OCI-LY3 (cell line): ENCODE results near the gene TLCD5.
A peak's percentile ranks its signal among the peaks of the same experiment; 100 is the strongest.

Experiments
- H2AFZ ChIP-seq: fragments of 200-600, 300-600 bp; shearing (Covaris generic); 2 replicates; pipeline ENCODE4 v1.6.0; 2014; ENCODE audit warnings: antibody characterized with exemption, low read depth, low read length
- H3K27ac ChIP-seq: fragments of 200-600, 300-600 bp; sonication (generic); 2 replicates; pipeline ENCODE4 v1.5.1; 2014; ENCODE audit warnings: mild to moderate bottlenecking, low read length, moderate library complexity, mixed read lengths
- H3K27me3 ChIP-seq: fragments of 200-600, 300-600 bp; sonication (generic); 2 replicates; pipeline ENCODE4 v1.6.1; 2014; ENCODE audit warnings: low read depth, low read length, mixed read lengths
- H3K36me3 ChIP-seq: fragments of 200-600, 300-600 bp; sonication (generic); replicated peaks from 2 replicates; pipeline ENCODE3; 2014; ENCODE audit warnings: low read depth, low read length, mixed read lengths
- H3K4me1 ChIP-seq: fragments of 300-600, 200-600 bp; sonication (generic); 2 replicates; pipeline ENCODE4 v1.6.1; 2014; ENCODE audit warnings: low read length, mixed read lengths
- H3K4me2 ChIP-seq: fragments of 200-600, 300-600 bp; sonication (generic); 2 replicates; pipeline ENCODE4 v1.6.1; 2014; ENCODE audit warnings: low read length, mixed read lengths
- H3K4me3 ChIP-seq: fragments of 300-600, 200-600 bp; sonication (generic); 2 replicates; pipeline ENCODE4 v1.5.1; 2014; ENCODE audit warnings: antibody characterized with exemption, mild to moderate bottlenecking, low read length, moderate library complexity
- H3K79me2 ChIP-seq: fragments of 300-600, 200-600 bp; shearing (Covaris generic); 2 replicates; pipeline ENCODE4 v1.6.1; 2014; ENCODE audit warnings: mild to moderate bottlenecking, low read length, mixed read lengths
- H3K9ac ChIP-seq: fragments of 300-600, 200-600 bp; shearing (Covaris generic); 2 replicates; pipeline ENCODE4 v1.6.0; 2014; ENCODE audit warnings: mild to moderate bottlenecking, low read length, moderate library complexity
- H3K9me3 ChIP-seq: fragments of 200-600, 300-600 bp; shearing (Covaris generic); 2 replicates; pipeline ENCODE4 v1.6.1; 2014; ENCODE audit warnings: low read length, mixed read lengths; ENCODE audit not compliant: insufficient read depth
- H4K20me1 ChIP-seq: fragments of 200-600, 300-600 bp; sonication (generic); 2 replicates; pipeline ENCODE4 v1.6.1; 2016; ENCODE audit warnings: low read length, mixed read lengths; ENCODE audit not compliant: insufficient read depth
- CTCF ChIP-seq: fragments of 200-600, 300-600 bp; sonication (generic); IDR thresholded peaks from 2 replicates; pipeline ENCODE4 v1.5.1; 2014; ENCODE audit warnings: antibody characterized with exemption, low read length, low read depth
- EZH2phosphoT487 ChIP-seq: fragments of 200-600 bp; shearing (Covaris generic); IDR thresholded peaks from 2 replicates; pipeline ENCODE4 v1.6.1; 2018; ENCODE audit warnings: antibody characterized with exemption, mixed run types, low read depth

TLCD5 gene

GRCh38 chr11:120326845-120327281 is 1.8 kb downstream of the TLCD5 start:
- Histone ChIP-seq H4K20me1 (no peaks in the 10 kb centered on the region), H3K4me1 (peaks cover 13% of the 10 kb centered on the region), H3K79me2 (no peaks in the 10 kb centered on the region), H3K27me3 (peaks cover 25% of the 10 kb centered on the region), H3K36me3 (no peaks in the 10 kb centered on the region), H2AFZ (no peak overlapping the region), H3K9me3 (no peaks in the 10 kb centered on the region), H3K27ac (no peak overlapping the region), H3K4me3 (no peak overlapping the region), H3K9ac (no peak overlapping the region), H3K4me2 (peak overlapping the region; percentile 29)
- TF ChIP-seq EZH2phosphoT487 (no peak), CTCF (no peak)

- peak overlapping the region; percentile 29; the same call in 1 of the 2 replicates for H3K4me2 ChIP-seq
- TF ChIP-seq EZH2phosphoT487 (no peak), CTCF (no peak)
- H3K4me3 ChIP-seq, result no peak overlapping the region
Measured at GRCh38 chr11:120327311-120327710, 2.2 kb downstream of the TLCD5 start.

GRCh38 chr11:120329556-120329955 is 4.5 kb downstream of the TLCD5 start:
- Histone ChIP-seq H3K4me2 (no peak overlapping the region), H4K20me1 (no peaks in the 10 kb centered on the region), H3K4me3 (no peak overlapping the region), H3K27ac (no peak overlapping the region), H3K27me3 (peaks cover 33% of the 10 kb centered on the region), H3K79me2 (no peaks in the 10 kb centered on the region), H2AFZ (no peak overlapping the region), H3K9ac (no peak overlapping the region), H3K4me1 (peaks cover 10% of the 10 kb centered on the region), H3K9me3 (no peaks in the 10 kb centered on the region), H3K36me3 (no peaks in the 10 kb centered on the region)
- TF ChIP-seq CTCF (no peak), EZH2phosphoT487 (no peak)

More at GRCh38 chr11:120327311-120327710, 2.2 kb downstream of the TLCD5 start:
- H3K79me2 ChIP-seq, result no peaks in the 10 kb centered on the region
- H3K4me1 ChIP-seq, result peaks cover 10% of the 10 kb centered on the region
- no peak overlapping the region for H2AFZ ChIP-seq
- H3K9me3 ChIP-seq, result no peaks in the 10 kb centered on the region
- no peaks in the 10 kb centered on the region for H4K20me1 ChIP-seq
- H3K9ac ChIP-seq, result no peak overlapping the region
- H3K27ac ChIP-seq, result no peak overlapping the region
- peaks cover 25% of the 10 kb centered on the region for H3K27me3 ChIP-seq
- H3K36me3 ChIP-seq, result no peaks in the 10 kb centered on the region

GRCh38 chr11:120330045-120330444 is 4.9 kb downstream of the TLCD5 start:
- H3K4me2 ChIP-seq, result no peak overlapping the region
- peaks cover 33% of the 10 kb centered on the region for H3K27me3 ChIP-seq
- no peaks in the 10 kb centered on the region for H3K79me2 ChIP-seq
- no peaks in the 10 kb centered on the region for H4K20me1 ChIP-seq
- H3K9me3 ChIP-seq, result no peaks in the 10 kb centered on the region
- H3K36me3 ChIP-seq, result no peaks in the 10 kb centered on the region
- H3K27ac ChIP-seq, result no peak overlapping the region
- no peak for TF ChIP-seq CTCF
- no peak for TF ChIP-seq EZH2phosphoT487
- no peak overlapping the region for H3K9ac ChIP-seq
- H3K4me3 ChIP-seq, result no peak overlapping the region
- no peak overlapping the region for H2AFZ ChIP-seq
- H3K4me1 ChIP-seq, result peaks cover 11% of the 10 kb centered on the region
